Measurements from ENCODE around the gene BET1L. TPM values are rescaled to one million over a fixed set of nuclear protein-coding genes. Genes with fewer than 3 reads are reported as not detected.

The BET1L gene
- total RNA-seq, 1 experiment from 2014 or later = 89.0 TPM

DNA sequence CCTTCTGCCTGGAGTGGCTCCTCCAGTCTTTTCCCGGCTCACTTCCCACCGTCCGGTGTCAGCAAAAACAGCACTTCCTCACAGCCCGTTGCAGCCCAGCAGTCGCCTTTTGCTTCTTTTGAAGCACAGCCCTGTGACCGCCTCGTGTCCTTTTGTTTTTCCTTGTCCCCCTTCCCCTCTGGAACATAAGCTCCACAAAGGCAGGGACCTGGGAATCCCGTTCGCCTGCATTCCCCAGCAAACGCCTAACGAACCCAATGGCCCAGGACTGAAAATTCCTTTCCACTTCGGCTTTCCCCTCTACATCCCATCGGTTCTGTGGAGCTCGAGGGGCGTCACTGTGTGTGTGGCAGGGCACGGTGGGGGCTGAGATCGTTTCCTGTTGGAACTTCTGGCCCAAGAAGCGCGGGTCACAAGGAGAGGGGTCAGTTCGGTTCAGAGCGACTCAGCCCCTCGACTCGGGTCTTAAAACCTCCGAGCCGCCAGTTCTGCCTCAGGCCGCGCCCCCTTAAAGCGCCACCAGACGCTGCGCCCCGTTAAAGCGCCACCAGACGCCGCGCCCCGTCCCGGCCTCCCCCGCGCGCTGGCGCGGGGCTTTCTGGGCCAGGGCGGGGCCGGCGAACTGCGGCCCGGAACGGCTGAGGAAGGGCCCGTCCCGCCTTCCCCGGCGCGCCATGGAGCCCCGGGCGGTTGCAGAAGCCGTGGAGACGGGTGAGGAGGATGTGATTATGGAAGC, 1.1 kb upstream of the BET1L start:
- intact Hi-C loops (cut with micrococcal nuclease; ENCODE audit: unreplicated experiment) (no loop called here), in situ Hi-C loops (cut with HindIII; ENCODE audit: low pct_unique_long_range_greater_than_20kb, low sequenced_read_pairs) (no loop called here)
- H3K4me3 ChIP-seq (ENCODE audit: low read depth in 2 of 2, low read length in 2 of 2) = peak overlapping the region; percentile 99 to 100
- BruUV-seq (replicated peaks) = no TSS peak
- peaks cover 32% of the 10 kb centered on the region for H3K36me3 ChIP-seq (ENCODE audit: control insufficient read depth, insufficient read depth, low read length)
- peak; percentile 83 for ATAC-seq
- CTCF ChIA-PET = no interaction called here
- H3K27ac ChIP-seq (ENCODE audit: low read length) = peak overlapping the region; percentile 100
- POLR2A ChIA-PET = interaction anchor here (0.6 kb wide), 1 partner anchor 155 kb away, joined by 10 read pairs; no protein-coding TSS in a partner anchor
- no peaks in the 10 kb centered on the region for H3K9me3 ChIP-seq (ENCODE audit: control insufficient read depth, insufficient read depth, low read depth, low read length)
- no peak for DNase-seq (ENCODE audit: low read depth, low spot score)
- TF ChIP-seq TCF7L2 (IDR thresholded peaks at IDR 0.05; ENCODE audit: low read depth, low read length) (no peak), CTCF (IDR thresholded peaks at IDR 0.05) (no peak), POLR2AphosphoS5 (IDR thresholded peaks at IDR 0.05; ENCODE audit: low read depth, low read length) (peak; percentile 89), SIN3A (IDR thresholded peaks at IDR 0.05; ENCODE audit: borderline replicate concordance, insufficient read depth, low read depth, low read length) (peak; percentile 99)
- TF ChIP-seq, protein P1, sequence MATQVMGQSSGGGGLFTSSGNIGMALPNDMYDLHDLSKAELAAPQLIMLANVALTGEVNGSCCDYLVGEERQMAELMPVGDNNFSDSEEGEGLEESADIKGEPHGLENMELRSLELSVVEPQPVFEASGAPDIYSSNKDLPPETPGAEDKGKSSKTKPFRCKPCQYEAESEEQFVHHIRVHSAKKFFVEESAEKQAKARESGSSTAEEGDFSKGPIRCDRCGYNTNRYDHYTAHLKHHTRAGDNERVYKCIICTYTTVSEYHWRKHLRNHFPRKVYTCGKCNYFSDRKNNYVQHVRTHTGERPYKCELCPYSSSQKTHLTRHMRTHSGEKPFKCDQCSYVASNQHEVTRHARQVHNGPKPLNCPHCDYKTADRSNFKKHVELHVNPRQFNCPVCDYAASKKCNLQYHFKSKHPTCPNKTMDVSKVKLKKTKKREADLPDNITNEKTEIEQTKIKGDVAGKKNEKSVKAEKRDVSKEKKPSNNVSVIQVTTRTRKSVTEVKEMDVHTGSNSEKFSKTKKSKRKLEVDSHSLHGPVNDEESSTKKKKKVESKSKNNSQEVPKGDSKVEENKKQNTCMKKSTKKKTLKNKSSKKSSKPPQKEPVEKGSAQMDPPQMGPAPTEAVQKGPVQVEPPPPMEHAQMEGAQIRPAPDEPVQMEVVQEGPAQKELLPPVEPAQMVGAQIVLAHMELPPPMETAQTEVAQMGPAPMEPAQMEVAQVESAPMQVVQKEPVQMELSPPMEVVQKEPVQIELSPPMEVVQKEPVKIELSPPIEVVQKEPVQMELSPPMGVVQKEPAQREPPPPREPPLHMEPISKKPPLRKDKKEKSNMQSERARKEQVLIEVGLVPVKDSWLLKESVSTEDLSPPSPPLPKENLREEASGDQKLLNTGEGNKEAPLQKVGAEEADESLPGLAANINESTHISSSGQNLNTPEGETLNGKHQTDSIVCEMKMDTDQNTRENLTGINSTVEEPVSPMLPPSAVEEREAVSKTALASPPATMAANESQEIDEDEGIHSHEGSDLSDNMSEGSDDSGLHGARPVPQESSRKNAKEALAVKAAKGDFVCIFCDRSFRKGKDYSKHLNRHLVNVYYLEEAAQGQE (IDR thresholded peaks at IDR 0.05; ENCODE audit: insufficient read depth in 1 of 2, low read depth in 2 of 2, low read length in 1 of 2) = no peak
- H3K4me1 ChIP-seq (ENCODE audit: control insufficient read depth, insufficient read depth, low read length) = peaks cover 33% of the 10 kb centered on the region
- no peaks in the 10 kb centered on the region for H3K27me3 ChIP-seq (ENCODE audit: control insufficient read depth, insufficient read depth, low read length)

- in situ Hi-C loops (cut with HindIII; ENCODE audit: low pct_unique_long_range_greater_than_20kb, low sequenced_read_pairs) = no loop called here
- Histone ChIP-seq H3K36me3 (ENCODE audit: control insufficient read depth, insufficient read depth, low read length) (peaks cover 27% of the 10 kb centered on the region), H3K27ac (ENCODE audit: low read length) (peak overlapping the region; percentile 100), H3K9me3 (ENCODE audit: control insufficient read depth, insufficient read depth, low read depth, low read length) (no peaks in the 10 kb centered on the region), H3K4me1 (ENCODE audit: control insufficient read depth, insufficient read depth, low read length) (peaks cover 33% of the 10 kb centered on the region), H3K4me3 (ENCODE audit: low read depth in 2 of 2, low read length in 2 of 2) (peak overlapping the region; percentile 99 to 100), H3K27me3 (ENCODE audit: control insufficient read depth, insufficient read depth, low read length) (no peaks in the 10 kb centered on the region)
- CTCF ChIA-PET = interaction anchor here (1.0 kb wide), 1 partner anchor 43 kb away, joined by 3 read pairs; no protein-coding TSS in a partner anchor
- TF ChIP-seq POLR2AphosphoS5 (IDR thresholded peaks at IDR 0.05; ENCODE audit: low read depth, low read length) (no peak), CTCF (IDR thresholded peaks at IDR 0.05) (no peak)
- intact Hi-C loops (cut with micrococcal nuclease; ENCODE audit: unreplicated experiment) = no loop called here
- ATAC-seq (peak; percentile 29), DNase-seq (ENCODE audit: low read depth, low spot score) (no peak)
- POLR2A ChIA-PET = interaction anchor here (0.6 to 1.0 kb wide), 5 partner anchors 9 to 265 kb away, joined by 3 to 10 read pairs (median 3); no protein-coding TSS in a partner anchor
- BruUV-seq (replicated peaks) = TSS peak; percentile 89
These were observed 623 bp upstream of the BET1L start for GRCh38 chr11:207863-208180.

All from Panc1 (cell line).